Glomerular endothelial cell (primary cell): ENCODE measurements around the gene RNF19B. TPM values are rescaled to one million over a fixed set of nuclear protein-coding genes. Genes with fewer than 3 reads are reported as not detected.

Experiments used
- DNase-seq: peaks from one replicate; pipeline ENCODE4 v3.0.0-alpha.2; 2011; ENCODE audit warnings: low read depth, low spot score; ENCODE audit errors: extremely low read depth
- total RNA-seq: library from RNA; depleted of rRNA; stranded (reverse); fragments of >200 nt; gene quantifications from 2 replicates; pipeline ENCODE4 v1.2.3, GENCODE V29; 2015

RNF19B gene
- total RNA-seq, 1 donor from 2014 or later, result 37.7 TPM

GRCh38 chr1:32891241-32891570, 73.4 kb downstream of the RNF19B start:
- no peak for DNase-seq

GRCh38 chr1:32890516-32891240, 73.9 kb downstream of the RNF19B start:
- DNase-seq, result no peak

- DNase-seq, result no peak
Measured at GRCh38 chr1:32889731-32890278, 74.8 kb downstream of the RNF19B start.

- DNase-seq, result no peak
Measured at GRCh38 chr1:32888677-32889420, 75.8 kb downstream of the RNF19B start.

- DNase-seq, result no peak
Measured at GRCh38 chr1:32888134-32888533, 76.5 kb downstream of the RNF19B start.

GRCh38 chr1:32887623-32888022, 77.0 kb downstream of the RNF19B start:
- DNase-seq, result no peak

- no peak for DNase-seq
Measured at GRCh38 chr1:32886828-32887414, 77.7 kb downstream of the RNF19B start.

Other genes with a start within 250 kb of the RNF19B start
- 60.7 and 74.8 TPM in 2 replicates for gene YARS1, start 147.5 kb downstream of the RNF19B start, total RNA-seq
- 18.9 and 40.8 TPM in 2 replicates for gene S100PBP, start 147.2 kb downstream of the RNF19B start, total RNA-seq
- gene FNDC5, start 93.9 kb downstream of the RNF19B start, total RNA-seq, result 0.99 TPM in 1 of 2 replicates, not detected in the other
- not detected in 2 replicates for gene HPCA, start 78.3 kb downstream of the RNF19B start, total RNA-seq
- gene TMEM54, start 63.4 kb downstream of the RNF19B start, total RNA-seq, result 45.4 and 64.8 TPM in 2 replicates
- 112 and 151 TPM in 2 replicates for gene AK2, start 72.1 kb upstream of the RNF19B start, total RNA-seq
- gene AZIN2, start 116.3 kb upstream of the RNF19B start, total RNA-seq, result 4.7 and 5.1 TPM in 2 replicates
- 6.2 and 10.3 TPM in 2 replicates for gene TRIM62, start 217.2 kb upstream of the RNF19B start, total RNA-seq